GM23338 (cell line): Measurements from ENCODE around the gene EPS8L1.

Experiments used
- CREB1 ChIP-seq: fragments of 250-450 bp; sonication (Bioruptor Pico); IDR thresholded peaks from 2 replicates; pipeline ENCODE4 v1.5.0; 2020; ENCODE audit warnings: low read depth, mild to moderate bottlenecking, moderate library complexity
- EZH2 ChIP-seq: fragments of 200-600 bp; sonication (generic); IDR thresholded peaks from one replicate; pipeline ENCODE4 v1.8.0; 2017; ENCODE audit warnings: antibody characterized with exemption, mild to moderate bottlenecking, low read depth; ENCODE audit not compliant: unreplicated experiment
- JUNB ChIP-seq: IDR thresholded peaks from one replicate; pipeline ENCODE4 v1.6.1; 2016; ENCODE audit warnings: antibody characterized with exemption; ENCODE audit not compliant: unreplicated experiment
- POLR2AphosphoS5 ChIP-seq: IDR thresholded peaks from 2 replicates; pipeline ENCODE4 v1.6.1; 2016; ENCODE audit warnings: antibody characterized with exemption, low read depth
- TF ChIP-seq, protein P1 (sequence below), 2 experiments: fragments of 200-600 bp in 1 of 2; sonication (generic) in 1 of 2; conservative IDR thresholded peaks; 2 replicates each; pipeline versions ENCODE4 v1.5.1 to v1.6.1; 2016 to 2017; ENCODE audit warnings: antibody characterized with exemption in 2 of 2, low read depth in 2 of 2, mild to moderate bottlenecking in 2 of 2, moderate library complexity in 1 of 2

DNA sequence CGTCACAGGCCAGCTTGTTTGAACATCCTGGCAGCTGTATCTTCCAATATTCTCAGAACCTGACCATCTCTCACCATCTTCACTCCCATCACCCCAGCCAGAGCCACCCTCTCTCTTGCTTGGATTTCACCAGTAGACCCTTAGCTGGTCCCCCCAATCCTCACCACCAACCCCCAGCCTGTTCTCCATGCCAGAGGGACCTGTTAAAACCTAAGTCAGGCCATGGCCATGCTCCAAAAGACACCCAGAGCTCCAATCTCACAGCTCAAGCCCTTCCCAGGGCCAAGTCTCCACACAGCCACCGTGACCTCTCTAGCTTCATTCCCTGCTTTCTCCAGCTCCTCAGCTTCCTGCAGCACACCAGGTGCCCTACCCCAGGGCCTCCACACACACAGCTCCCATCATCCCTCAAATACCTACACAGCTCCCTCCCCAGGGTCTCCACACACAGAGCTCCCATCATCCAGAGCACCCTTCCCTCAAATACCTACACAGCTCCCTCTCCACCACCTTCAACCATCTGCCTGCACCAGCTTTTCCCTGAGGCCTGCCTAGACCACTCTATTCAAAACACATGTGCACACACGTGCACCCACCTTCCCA lies 13.8 kb downstream of the EPS8L1 start:
- TF ChIP-seq EZH2: no peak
- TF ChIP-seq, protein P1, sequence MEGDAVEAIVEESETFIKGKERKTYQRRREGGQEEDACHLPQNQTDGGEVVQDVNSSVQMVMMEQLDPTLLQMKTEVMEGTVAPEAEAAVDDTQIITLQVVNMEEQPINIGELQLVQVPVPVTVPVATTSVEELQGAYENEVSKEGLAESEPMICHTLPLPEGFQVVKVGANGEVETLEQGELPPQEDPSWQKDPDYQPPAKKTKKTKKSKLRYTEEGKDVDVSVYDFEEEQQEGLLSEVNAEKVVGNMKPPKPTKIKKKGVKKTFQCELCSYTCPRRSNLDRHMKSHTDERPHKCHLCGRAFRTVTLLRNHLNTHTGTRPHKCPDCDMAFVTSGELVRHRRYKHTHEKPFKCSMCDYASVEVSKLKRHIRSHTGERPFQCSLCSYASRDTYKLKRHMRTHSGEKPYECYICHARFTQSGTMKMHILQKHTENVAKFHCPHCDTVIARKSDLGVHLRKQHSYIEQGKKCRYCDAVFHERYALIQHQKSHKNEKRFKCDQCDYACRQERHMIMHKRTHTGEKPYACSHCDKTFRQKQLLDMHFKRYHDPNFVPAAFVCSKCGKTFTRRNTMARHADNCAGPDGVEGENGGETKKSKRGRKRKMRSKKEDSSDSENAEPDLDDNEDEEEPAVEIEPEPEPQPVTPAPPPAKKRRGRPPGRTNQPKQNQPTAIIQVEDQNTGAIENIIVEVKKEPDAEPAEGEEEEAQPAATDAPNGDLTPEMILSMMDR (conservative IDR thresholded peaks at IDR 0.05; ENCODE audit: low read depth in 2 of 2): no peak
- TF ChIP-seq JUNB: no peak
- no peak for TF ChIP-seq CREB1 (CRISPR knock-in tag)
- TF ChIP-seq POLR2AphosphoS5: 0 out of 2 replicates have a peak, but pooled peaks have one; percentile 7
